GM21786 (cell line): ENCODE data around the gene ZG16.
"Not testable (repeated sequence)": the region's sequence is repeated elsewhere in the genome, so short reads cannot be mapped to it uniquely, and the experiment has no call there.

Experiments
- ATAC-seq: cut with Tn5 transposase; IDR thresholded peaks from one replicate; pipeline ENCODE4 v1.9.1; 2021; ENCODE audit not compliant: unreplicated experiment

ZG16 gene

DNA sequence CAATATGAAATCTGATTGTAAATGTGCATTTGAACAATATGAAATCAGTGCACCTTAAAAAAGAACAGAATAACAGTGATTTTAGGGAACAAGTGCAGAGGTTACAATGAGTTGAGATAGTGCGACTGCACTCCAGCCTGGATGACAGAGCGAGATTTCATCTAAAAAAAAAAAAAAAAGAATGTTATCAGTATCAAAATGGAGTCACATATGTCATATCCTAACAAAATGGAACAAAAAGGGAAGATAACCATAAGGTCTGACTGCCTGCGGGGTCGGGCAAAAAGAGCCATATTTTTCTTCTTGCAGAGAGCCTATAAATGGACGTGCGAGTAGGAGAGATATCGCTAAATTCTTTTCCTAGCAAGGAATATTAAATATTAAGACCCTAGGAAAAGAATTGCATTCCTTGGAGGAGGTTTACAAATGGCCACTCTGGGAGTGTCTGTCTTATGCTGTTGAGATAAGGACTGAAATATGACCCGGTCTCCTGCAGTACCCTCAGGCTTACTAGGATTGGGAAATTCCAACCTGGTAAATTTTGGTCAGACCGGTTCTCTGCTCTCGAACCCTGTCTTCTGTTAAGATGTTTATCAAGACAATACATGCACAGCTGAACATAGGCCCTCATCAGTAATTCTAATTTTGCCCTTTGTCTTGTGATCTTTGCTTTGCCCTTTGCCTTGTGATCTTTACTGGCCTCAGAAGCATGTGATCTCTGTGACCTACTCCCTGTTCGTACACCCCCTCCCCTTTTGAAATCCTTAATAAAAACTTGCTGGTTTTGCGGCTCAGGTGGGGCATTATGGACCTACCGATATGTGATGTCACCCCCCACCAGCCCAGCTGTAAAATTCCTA, 5.3 kb downstream of the ZG16 start:
- ATAC-seq: not testable (repeated sequence)

DNA sequence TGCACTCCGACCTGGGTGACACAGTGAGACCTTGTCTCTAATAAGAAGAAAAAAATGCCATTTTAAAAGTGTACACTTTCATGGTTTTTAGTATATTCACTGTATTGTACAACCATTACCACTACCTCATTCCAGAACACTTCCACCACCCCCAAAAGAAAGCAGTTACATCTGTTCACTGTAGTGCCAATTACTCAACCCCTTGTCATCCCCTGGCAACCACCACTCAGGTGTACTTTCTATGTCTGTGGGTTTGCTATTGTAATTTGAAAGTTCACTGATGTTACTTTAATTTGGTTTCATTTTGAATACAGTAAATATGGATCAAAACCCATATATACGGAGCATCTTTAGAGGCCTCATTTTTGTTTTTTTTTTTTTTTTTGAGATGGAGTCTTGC, 6.1 kb downstream of the ZG16 start:
- ATAC-seq: no peak

DNA sequence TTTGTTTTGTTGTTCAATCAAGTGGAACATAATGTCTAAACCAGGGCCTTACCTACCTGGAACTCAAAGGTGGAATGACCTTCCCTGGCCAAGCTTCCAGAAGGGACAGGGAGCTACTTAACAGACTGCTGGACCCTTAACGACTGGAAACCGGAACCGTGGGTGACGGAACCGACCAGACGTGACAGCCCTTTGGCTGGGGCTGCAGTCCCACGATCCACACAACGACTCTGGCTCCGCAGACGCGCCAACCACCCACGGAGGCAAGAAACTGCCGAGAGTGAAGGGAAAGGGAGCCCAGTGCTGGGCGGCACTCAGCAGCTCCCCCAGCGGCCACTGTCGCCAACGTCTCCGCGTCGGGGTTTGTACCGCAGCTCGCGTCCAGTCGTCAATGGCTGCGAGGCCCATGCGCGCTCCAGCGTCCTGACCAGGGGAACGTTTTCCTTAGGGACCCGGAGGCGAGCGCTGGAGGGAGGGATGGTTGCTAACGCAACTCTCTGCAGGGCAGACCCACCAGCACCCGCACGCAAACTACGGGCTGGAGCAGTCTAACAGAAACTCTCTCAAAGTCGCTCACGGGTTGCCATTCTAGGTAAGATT, 6.9 kb downstream of the ZG16 start:
- no peak for ATAC-seq

- ATAC-seq: not testable (repeated sequence)
These were observed 9.1 kb downstream of the ZG16 start for GRCh38 chr16:29787155-29787554.

DNA sequence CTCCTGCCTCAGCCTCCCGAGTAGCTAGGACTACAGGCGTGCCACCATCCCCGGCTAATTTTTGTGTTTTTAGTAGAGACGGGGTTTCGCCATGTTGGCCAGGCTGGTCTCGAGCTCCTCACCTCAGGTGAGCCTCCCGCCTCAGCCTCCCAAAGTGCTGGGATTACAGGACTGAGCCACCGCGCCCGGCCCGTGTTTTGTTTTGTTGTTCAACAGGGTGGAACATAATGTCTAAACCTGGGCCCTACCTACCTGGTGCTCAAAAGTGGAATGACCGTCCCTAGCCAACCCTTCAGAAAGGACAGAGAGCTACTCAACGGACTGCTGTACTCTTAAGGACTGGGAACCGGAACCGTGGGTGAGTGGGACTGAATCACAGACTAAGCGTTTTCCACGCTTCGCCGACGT, 11.7 kb downstream of the ZG16 start:
- ATAC-seq: no peak

DNA sequence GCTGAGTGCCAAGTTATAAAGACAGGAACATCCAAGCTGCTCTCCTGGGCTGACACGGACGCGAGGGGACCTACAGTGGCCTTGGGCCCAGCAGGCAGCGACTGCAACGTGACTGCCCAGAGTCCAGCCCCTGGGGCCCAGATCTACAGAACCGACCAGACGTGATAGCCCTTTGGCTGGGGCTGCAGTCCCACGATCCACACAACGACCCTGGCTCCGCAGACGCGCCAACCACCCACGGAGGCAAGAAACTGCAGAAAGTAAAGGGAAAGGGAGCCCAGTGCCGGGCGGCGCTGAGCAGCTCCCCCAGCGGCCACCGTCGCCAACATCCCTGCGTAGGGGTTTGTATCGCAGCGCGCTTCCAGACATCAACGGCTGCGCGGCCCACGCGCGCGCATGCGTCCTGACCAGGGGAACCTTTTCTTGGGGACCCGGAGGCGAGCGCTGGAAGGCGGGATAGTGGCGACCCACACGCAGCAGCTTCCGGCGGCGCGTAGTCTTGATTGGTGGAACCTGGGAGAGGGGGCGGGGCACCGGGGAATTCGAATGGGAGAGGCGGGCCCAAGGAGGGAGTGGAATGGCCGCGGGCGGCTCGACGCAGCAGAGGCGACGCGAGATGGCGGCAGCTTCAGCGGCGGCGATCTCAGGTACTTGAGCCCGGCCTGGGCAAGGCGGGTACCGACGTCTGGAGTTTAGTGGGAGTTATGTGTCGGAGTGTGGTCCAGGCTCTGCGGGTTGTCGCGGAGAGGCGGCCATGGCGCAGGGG, 12.3 kb downstream of the ZG16 start, which contains the start of gene KIF22:
Gene KIF22, plus strand, starts transcription at position 569 of the 766 bp plus-strand sequence. Its CDS starts 9 bp downstream, at position 578.
- ATAC-seq: peak; percentile 89

- ATAC-seq: no peak
These were observed 13.1 kb downstream of the ZG16 start for GRCh38 chr16:29790949-29791844.

GRCh38 chr16:29791845-29792807, 14.1 kb downstream of the ZG16 start:
- ATAC-seq: no peak

GRCh38 chr16:29793153-29793552, 15.1 kb downstream of the ZG16 start:
- ATAC-seq: not testable (repeated sequence)

GRCh38 chr16:29794231-29794710, 16.2 kb downstream of the ZG16 start:
- ATAC-seq: no peak

- ATAC-seq: no peak
These were observed 24.4 kb downstream of the ZG16 start for GRCh38 chr16:29802416-29802935.

- no peak for ATAC-seq
These were observed 26.0 kb downstream of the ZG16 start for GRCh38 chr16:29804020-29804419.

DNA sequence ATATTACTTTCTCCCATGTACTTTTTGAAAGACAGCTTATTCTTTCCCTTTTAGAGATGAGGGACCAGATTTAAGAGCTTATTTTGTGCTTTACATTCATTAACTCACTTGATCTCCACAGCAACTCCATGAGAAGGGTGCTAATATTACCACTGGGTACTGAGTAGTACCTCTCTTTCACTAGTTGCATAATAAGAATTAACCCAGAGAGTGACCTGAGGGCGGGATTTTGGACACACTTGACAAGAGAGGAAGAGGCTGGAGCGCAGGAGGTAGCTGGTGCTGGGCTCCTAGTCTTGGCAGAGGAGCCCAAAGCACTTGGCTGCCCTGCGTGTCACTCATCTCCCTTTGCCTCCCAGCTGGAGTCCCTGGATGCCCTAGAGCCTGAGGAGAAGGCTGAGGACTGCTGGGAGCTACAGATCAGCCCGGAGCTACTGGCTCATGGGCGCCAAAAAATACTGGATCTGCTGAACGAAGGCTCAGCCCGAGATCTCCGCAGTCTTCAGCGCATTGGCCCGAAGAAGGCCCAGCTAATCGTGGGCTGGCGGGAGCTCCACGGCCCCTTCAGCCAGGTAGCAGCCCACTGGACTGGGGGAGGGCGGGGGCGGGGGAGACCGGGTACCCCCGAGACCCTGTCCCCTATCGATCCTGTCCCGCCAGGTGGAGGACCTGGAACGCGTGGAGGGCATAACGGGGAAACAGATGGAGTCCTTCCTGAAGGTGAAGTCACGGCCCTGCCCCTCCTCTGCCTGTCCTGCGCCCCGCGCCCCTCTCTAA, 26.6 kb downstream of the ZG16 start:
- no peak for ATAC-seq

GRCh38 chr16:29805232-29806098, 27.4 kb downstream of the ZG16 start:
- peak; percentile 48 for ATAC-seq

DNA sequence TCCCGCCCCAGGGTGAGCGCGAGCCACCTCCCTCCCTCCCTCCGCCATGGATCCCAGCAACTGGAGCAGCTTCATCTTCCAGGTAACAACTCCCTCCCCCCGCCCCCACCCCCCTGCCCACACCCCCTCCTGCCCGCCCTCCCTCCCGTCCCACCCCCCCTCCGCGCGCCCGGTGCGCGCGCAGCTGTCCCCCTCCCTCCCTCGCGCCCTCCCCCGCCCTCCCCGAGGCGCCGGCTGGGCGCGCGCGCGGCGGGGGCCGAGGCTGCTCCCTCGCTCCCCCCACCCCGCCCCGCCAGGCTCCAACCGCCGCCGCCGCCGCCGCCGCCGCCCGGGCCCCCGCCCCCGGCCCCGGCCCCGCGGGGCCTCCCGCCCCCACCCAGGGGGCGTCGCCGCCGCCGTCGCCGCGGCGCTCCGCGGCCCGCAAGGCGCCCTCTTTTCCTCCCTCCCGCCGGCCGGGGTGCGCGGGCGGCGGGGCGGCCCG, 28.1 kb downstream of the ZG16 start, which contains the start of gene MAZ:
Gene MAZ, plus strand, starts transcription at position 431 of the 481 bp plus-strand sequence. CDS start 173 bp downstream, outside the sequence.
- ATAC-seq: no peak

GRCh38 chr16:29806641-29807425, 28.8 kb downstream of the ZG16 start:
- ATAC-seq: no peak
